GM12878 (cell line): Measurements from ENCODE around the gene KHNYN. TPM values are rescaled to one million over a fixed set of nuclear protein-coding genes. Genes with fewer than 3 reads are reported as not detected.

Source experiments
- ATAC-seq: fragments of 200-7000 bp; cut with Tn5 transposase; 3 replicates; pipeline ENCODE4 v1.9.1; 2020; ENCODE audit warnings: mild to moderate bottlenecking, moderate library complexity
- BruUV-seq: library from RNA; stranded (reverse); fragments of 400-500 nt; replicated peaks from 2 replicates; lab custom pipeline; 2021; lab: Mats Ljungman, UMichigan
- CTCF ChIA-PET: fragments of 300-600 bp; sonication (Branson Sonifier 250); formaldehyde crosslinking; extraction: SDS; loops from one replicate; lab custom pipeline; 2021; ENCODE audit warnings: inconsistent platforms; lab: Yijun Ruan, JAX
- POLR2A ChIA-PET: fragments of 350-600 bp; formaldehyde crosslinking; extraction: SDS; loops from one replicate; lab custom pipeline; 2021; ENCODE audit warnings: inconsistent platforms; lab: Charles Lee
- RAD21 ChIA-PET: fragments of 300-600 bp; sonication (Branson Sonifier 250); formaldehyde crosslinking; loops from one replicate; lab custom pipeline; 2023; ENCODE audit warnings: antibody characterized with exemption; ENCODE audit not compliant: unreplicated experiment; lab: Charles Lee
- SMC1A ChIA-PET: fragments of 300-600 bp; sonication (Branson Sonifier 250); formaldehyde crosslinking; loops from one replicate; lab custom pipeline; 2023; ENCODE audit not compliant: unreplicated experiment, uncharacterized antibody; lab: Charles Lee
- DNase-seq: peaks from one replicate; pipeline ENCODE4 v3.0.0-alpha.2; 2011; ENCODE audit warnings: low read depth, low spot score
- FAIRE-seq: peaks from 3 replicates; lab custom pipeline; 2011; peaks lifted over from hg19 to GRCh38; lab: Jason Lieb, UNC
- H2AFZ ChIP-seq: 2 replicates; pipeline ENCODE4 v1.6.0; 2011; ENCODE audit warnings: low read depth, low read length, control low read depth; ENCODE audit not compliant: control insufficient read depth
- H3K27ac ChIP-seq: 2 replicates; pipeline ENCODE4 v1.5.1; 2011; ENCODE audit warnings: control low read depth; ENCODE audit not compliant: control insufficient read depth, insufficient read depth
- H3K27me3 ChIP-seq, 2 experiments: replicated peaks in 1 of 2; 2 replicates each; pipeline versions ENCODE4 v1.6.0 to v1.6.1; 2011; ENCODE audit warnings: low read length in 1 of 2; ENCODE audit not compliant: control insufficient read depth in 2 of 2, insufficient read depth in 2 of 2
- H3K36me3 ChIP-seq, 2 experiments: 2 replicates each; pipeline ENCODE4 v1.5.1; 2011; ENCODE audit warnings: low read length in 1 of 2; ENCODE audit not compliant: control insufficient read depth in 2 of 2, insufficient read depth in 2 of 2
- H3K4me1 ChIP-seq: 2 replicates; pipeline ENCODE4 v1.6.1; 2011; ENCODE audit warnings: mild to moderate bottlenecking, low read length, moderate library complexity, mixed read lengths; ENCODE audit not compliant: control insufficient read depth, insufficient read depth
- H3K4me2 ChIP-seq: 2 replicates; pipeline ENCODE4 v1.6.0; 2011; ENCODE audit warnings: control low read depth; ENCODE audit not compliant: control insufficient read depth, insufficient read depth
- H3K4me3 ChIP-seq: fragments of 200-600 bp; sonication (generic); 2 replicates; pipeline ENCODE4 v1.5.1; 2016
- H3K79me2 ChIP-seq: 2 replicates; pipeline ENCODE4 v1.6.0; 2011; ENCODE audit warnings: low read length; ENCODE audit not compliant: control insufficient read depth, insufficient read depth
- H3K9ac ChIP-seq: 2 replicates; pipeline ENCODE4 v1.8.0; 2011; ENCODE audit warnings: low read length, control low read depth, mixed read lengths; ENCODE audit not compliant: control insufficient read depth, insufficient read depth
- H3K9me3 ChIP-seq: replicated peaks from 3 replicates; pipeline ENCODE4 v1.5.1; 2011; ENCODE audit warnings: mild to moderate bottlenecking, low read length; ENCODE audit not compliant: control insufficient read depth, insufficient read depth
- H4K20me1 ChIP-seq: 2 replicates; pipeline ENCODE4 v1.6.0; 2011; ENCODE audit not compliant: control insufficient read depth, insufficient read depth
- ATF2 ChIP-seq: IDR thresholded peaks from 2 replicates; pipeline ENCODE4 v1.6.1; 2012; ENCODE audit warnings: low read length, inconsistent platforms
- BACH1 ChIP-seq: fragments of 450-650 bp; IDR thresholded peaks from 2 replicates; pipeline ENCODE4 v1.6.1; 2017; ENCODE audit warnings: mild to moderate bottlenecking, borderline replicate concordance
- CBFB ChIP-seq: IDR thresholded peaks from 2 replicates; pipeline ENCODE4 v1.6.1; 2016; ENCODE audit warnings: antibody characterized with exemption, low read depth
- IKZF2 ChIP-seq, 2 experiments: fragments of 450-650 bp; IDR thresholded peaks; 2 replicates each; pipeline ENCODE4 v1.6.1; 2017; ENCODE audit warnings: mild to moderate bottlenecking in 2 of 2, moderate library complexity in 2 of 2
- KDM1A ChIP-seq: fragments of 200-600 bp; sonication (generic); IDR thresholded peaks from 2 replicates; pipeline ENCODE4 v1.6.1; 2016; ENCODE audit warnings: borderline replicate concordance
- NKRF ChIP-seq: fragments of 450-650 bp; conservative IDR thresholded peaks from 2 replicates; pipeline ENCODE4 v1.6.1; 2017; ENCODE audit warnings: mild to moderate bottlenecking, moderate library complexity
- NR2F1 ChIP-seq: fragments of 450-650 bp; conservative IDR thresholded peaks from 2 replicates; pipeline ENCODE4 v1.6.1; 2017; ENCODE audit warnings: mild to moderate bottlenecking
- PKNOX1 ChIP-seq: fragments of 450-650 bp; IDR thresholded peaks from 2 replicates; pipeline ENCODE4 v1.6.1; 2016; ENCODE audit warnings: mild to moderate bottlenecking
- POLR2A ChIP-seq: IDR thresholded peaks from 2 replicates; pipeline ENCODE4 v1.6.1; 2011; ENCODE audit warnings: low read depth, mild to moderate bottlenecking, low read length
- POLR2AphosphoS5 ChIP-seq: IDR thresholded peaks from 2 replicates; pipeline ENCODE4 v1.6.1; 2011; ENCODE audit warnings: mild to moderate bottlenecking, low read length, inconsistent platforms
- RBBP5 ChIP-seq: fragments of 200-600 bp; sonication (generic); conservative IDR thresholded peaks from 2 replicates; pipeline ENCODE4 v1.6.1; 2016
- SMARCA5 ChIP-seq: fragments of 450-650 bp; IDR thresholded peaks from 2 replicates; pipeline ENCODE4 v1.6.1; 2017; ENCODE audit warnings: mild to moderate bottlenecking
- STAT1 ChIP-seq: fragments of 450-650 bp; conservative IDR thresholded peaks from 2 replicates; pipeline ENCODE4 v1.6.1; 2014; ENCODE audit warnings: antibody characterized with exemption, mild to moderate bottlenecking
- USF1 ChIP-seq: IDR thresholded peaks from 2 replicates; pipeline ENCODE4 v1.6.1; 2011; ENCODE audit warnings: borderline replicate concordance, low read depth, mild to moderate bottlenecking, moderate library complexity, mixed read lengths, low read length; ENCODE audit not compliant: insufficient read depth; ENCODE audit errors: extremely low read length
- ZNF24 ChIP-seq: fragments of 450-650 bp; IDR thresholded peaks from 2 replicates; pipeline ENCODE4 v1.6.1; 2017; ENCODE audit warnings: antibody characterized with exemption, mild to moderate bottlenecking
- WGBS: methylation state at CpG from one replicate; pipeline ENCODE4 v1.1.6; 2016; ENCODE audit warnings: low lambda C conversion rate; ENCODE audit not compliant: insufficient replicate concordance, insufficient coverage; ENCODE audit errors: missing lambda C conversion rate; 5-methylcytosine and 5-hydroxymethylcytosine counted together
- in situ Hi-C: fragments of 300-500 bp; cut with MboI; formaldehyde crosslinking; loops from 9 replicates; pipeline ENCODE4 v1.14.3; 2018; ENCODE audit warnings: mixed read lengths
- intact Hi-C: fragments of 100-400 bp; cut with micrococcal nuclease; formaldehyde crosslinking; loops from one replicate; pipeline ENCODE4 v1.14.2; 2022; ENCODE audit not compliant: unreplicated experiment
- polyA plus RNA-seq, 11 experiments: library from polyadenylated mRNA; depleted of rRNA in 4 of 11; unstranded in 6 of 11; stranded (reverse) in 5 of 11; fragments of >200 nt; fragmentation: Nextera tagmentation in 4 of 11; fragmentation: Illumina TruSeq in 1 of 11; extraction: Ambion mirVana in 4 of 11; extraction: Trizol in 1 of 11; gene quantifications; 1 replicate in 1 of 11; 2 replicates in 10 of 11; pipeline versions ENCODE4 v1.2.1 to v1.2.3, GENCODE V29; 2011 to 2016; ENCODE audit warnings: inconsistent platforms in 2 of 11, missing spikeins in 2 of 11, low read depth in 1 of 11
- total RNA-seq, 4 experiments: library from RNA; depleted of rRNA in 3 of 4; stranded (reverse); fragments of >200 nt in 3 of 4; fragmentation: Illumina TruSeq in 1 of 4; extraction: Trizol in 1 of 4; gene quantifications; 2 replicates each; pipeline versions ENCODE4 v1.2.1 to v1.2.3, GENCODE V29; 2013 to 2021

Gene KHNYN
- total and polyA plus RNA-seq, 10 of the 15 experiments (the other 5 are each of a cell fraction or from before 2014, with no cell fraction given), result 1.4 to 34.7 (median 21.5) TPM

GRCh38 chr14:24437020-24437735 lies 7.4 kb downstream of the KHNYN start:
- DNase-seq (no peak), ATAC-seq (no peak), FAIRE-seq (no peak)
- Histone ChIP-seq H3K9me3 (no peaks in the 10 kb centered on the region), H3K4me3 (no peak overlapping the region), H3K4me2 (no peak overlapping the region), H2AFZ (no peak overlapping the region), H3K27me3 (no peaks in the 10 kb centered on the region), H3K4me1 (peaks cover 14% of the 10 kb centered on the region), H3K27ac (no peak overlapping the region), H4K20me1 (no peaks in the 10 kb centered on the region), H3K9ac (no peak overlapping the region), H3K79me2 (peaks cover 10% of the 10 kb centered on the region), H3K36me3 (peaks cover 13 to 33% of the 10 kb centered on the region in 2 experiments)
- in situ Hi-C loops (loop anchor here (5.0 to 10.0 kb wide), 2 partner anchors 195 to 1132 kb away; partner anchors contain the start of genes BCL2L2, PPP1R3E and TINF2), intact Hi-C loops (no loop called here)
- ChIA-PET POLR2A (interaction anchor here (0.5 to 1.4 kb wide), 4 partner anchors 71 to 194 kb away, joined by 3 to 4 read pairs (median 4); no protein-coding TSS in a partner anchor), CTCF (interaction anchor here (0.7 to 11.4 kb wide), 20 partner anchors 9 to 962 kb away, joined by 3 to 220 read pairs (median 6); partner anchors contain the start of genes ADCY4, CIDEB, RIPK3 and TINF2), RAD21 (interaction anchor here (1.0 to 4.2 kb wide), 6 partner anchors 71 to 137 kb away, joined by 3 to 31 read pairs (median 4); partner anchors contain the start of genes CIDEB, DHRS1 and NOP9), SMC1A (interaction anchor here (0.6 to 8.1 kb wide), 13 partner anchors 18 to 194 kb away, joined by 3 to 73 read pairs (median 5); partner anchors contain the start of genes ADCY4, RIPK3 and TINF2)
- 70% methylated on average over 12 of the region's 12 CpGs for WGBS
- no TSS peak for BruUV-seq
- no peak for TF ChIP-seq BACH1
- TF ChIP-seq STAT1, result no peak
- no peak for TF ChIP-seq POLR2AphosphoS5
- no peak for TF ChIP-seq KDM1A
- TF ChIP-seq ATF2, result no peak
- TF ChIP-seq IKZF2 (IDR thresholded peaks at IDR 0.05), result 0 out of 4 replicates have a peak, but pooled peaks of 1 of the 2 experiments have one; percentile 42
- no peak for TF ChIP-seq PKNOX1
- TF ChIP-seq NR2F1, result no peak
- TF ChIP-seq ZNF24, result no peak
- no peak for TF ChIP-seq SMARCA5
- TF ChIP-seq NKRF, result no peak
- TF ChIP-seq POLR2A, result peak; percentile 42; the same call in 1 of the 2 replicates
- TF ChIP-seq RBBP5, result no peak
- TF ChIP-seq CBFB, result 0 out of 2 replicates have a peak, but pooled peaks have one; percentile 11
- no peak for TF ChIP-seq USF1
